ENCODE data around the gene PDE4C. TPM values are rescaled to one million over a fixed set of nuclear protein-coding genes. Genes with fewer than 3 reads are reported as not detected.

The PDE4C gene
- total RNA-seq, 1 experiment from 2014 or later: 3.0 TPM

DNA sequence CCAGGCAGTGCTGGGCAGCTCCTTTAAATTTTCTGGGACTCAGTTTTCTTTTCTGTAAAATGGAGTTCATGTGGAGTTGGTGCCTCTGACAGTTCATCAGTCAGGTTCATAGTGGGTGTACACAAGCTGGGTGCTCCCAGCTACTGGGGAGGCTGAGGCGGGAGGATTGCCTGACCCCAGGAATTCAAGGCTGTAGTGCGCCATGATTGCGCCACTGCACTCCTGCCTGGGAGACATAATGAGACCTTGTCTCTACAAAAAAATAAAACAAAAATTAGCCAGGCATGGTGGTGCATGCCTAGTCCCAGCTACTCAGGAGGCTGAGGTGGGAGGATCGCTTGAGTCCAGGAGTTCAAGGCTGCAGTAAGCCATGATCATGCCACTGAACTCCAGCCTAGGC is 26.9 kb upstream of the PDE4C start (continued):
- TF ChIP-seq, protein P1, sequence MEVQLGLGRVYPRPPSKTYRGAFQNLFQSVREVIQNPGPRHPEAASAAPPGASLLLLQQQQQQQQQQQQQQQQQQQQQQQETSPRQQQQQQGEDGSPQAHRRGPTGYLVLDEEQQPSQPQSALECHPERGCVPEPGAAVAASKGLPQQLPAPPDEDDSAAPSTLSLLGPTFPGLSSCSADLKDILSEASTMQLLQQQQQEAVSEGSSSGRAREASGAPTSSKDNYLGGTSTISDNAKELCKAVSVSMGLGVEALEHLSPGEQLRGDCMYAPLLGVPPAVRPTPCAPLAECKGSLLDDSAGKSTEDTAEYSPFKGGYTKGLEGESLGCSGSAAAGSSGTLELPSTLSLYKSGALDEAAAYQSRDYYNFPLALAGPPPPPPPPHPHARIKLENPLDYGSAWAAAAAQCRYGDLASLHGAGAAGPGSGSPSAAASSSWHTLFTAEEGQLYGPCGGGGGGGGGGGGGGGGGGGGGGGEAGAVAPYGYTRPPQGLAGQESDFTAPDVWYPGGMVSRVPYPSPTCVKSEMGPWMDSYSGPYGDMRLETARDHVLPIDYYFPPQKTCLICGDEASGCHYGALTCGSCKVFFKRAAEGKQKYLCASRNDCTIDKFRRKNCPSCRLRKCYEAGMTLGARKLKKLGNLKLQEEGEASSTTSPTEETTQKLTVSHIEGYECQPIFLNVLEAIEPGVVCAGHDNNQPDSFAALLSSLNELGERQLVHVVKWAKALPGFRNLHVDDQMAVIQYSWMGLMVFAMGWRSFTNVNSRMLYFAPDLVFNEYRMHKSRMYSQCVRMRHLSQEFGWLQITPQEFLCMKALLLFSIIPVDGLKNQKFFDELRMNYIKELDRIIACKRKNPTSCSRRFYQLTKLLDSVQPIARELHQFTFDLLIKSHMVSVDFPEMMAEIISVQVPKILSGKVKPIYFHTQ (CRISPR knock-in tag; IDR thresholded peaks at IDR 0.05): no peak
- no peak for TF ChIP-seq ELF4 (CRISPR knock-in tag; IDR thresholded peaks at IDR 0.05; ENCODE audit: low read depth)

- Mint-ChIP-seq H3K4me1 (peaks cover 22% of the 10 kb centered on the region), H3K36me3 (0 out of 2 replicates have a peak, but pooled peaks cover 6% of the 10 kb centered on the region), H3K27ac (no peak overlapping the region), H3K9me3 (peaks cover 10% of the 10 kb centered on the region), H3K4me3 (no peak overlapping the region), H3K27me3 (ENCODE audit: low read depth) (peaks cover 13% of the 10 kb centered on the region)
- no peak for TF ChIP-seq EMX1 (CRISPR knock-in tag; IDR thresholded peaks at IDR 0.05)
- TF ChIP-seq FOXK1 (CRISPR knock-in tag; IDR thresholded peaks at IDR 0.05): no peak
- DNase-seq (ENCODE audit: low spot score): no peak
- POLR2A ChIA-PET: interaction anchor here (1.0 to 4.7 kb wide), 4 partner anchors 29 to 71 kb away, joined by 3 to 27 read pairs (median 6); partner anchors contain the start of genes JUND, LSM4, MPV17L2 and RAB3A
- ATAC-seq: no peak
- CTCF ChIA-PET: interaction anchor here (0.5 to 12.7 kb wide), 35 partner anchors 11 to 883 kb away, joined by 3 to 369 read pairs (median 8); partner anchors contain the start of genes ARRDC2, GDF15, IFI30 and LSM4
Observed at GRCh38 chr19:18252370-18252717, 26.1 kb upstream of the PDE4C start.

DNA sequence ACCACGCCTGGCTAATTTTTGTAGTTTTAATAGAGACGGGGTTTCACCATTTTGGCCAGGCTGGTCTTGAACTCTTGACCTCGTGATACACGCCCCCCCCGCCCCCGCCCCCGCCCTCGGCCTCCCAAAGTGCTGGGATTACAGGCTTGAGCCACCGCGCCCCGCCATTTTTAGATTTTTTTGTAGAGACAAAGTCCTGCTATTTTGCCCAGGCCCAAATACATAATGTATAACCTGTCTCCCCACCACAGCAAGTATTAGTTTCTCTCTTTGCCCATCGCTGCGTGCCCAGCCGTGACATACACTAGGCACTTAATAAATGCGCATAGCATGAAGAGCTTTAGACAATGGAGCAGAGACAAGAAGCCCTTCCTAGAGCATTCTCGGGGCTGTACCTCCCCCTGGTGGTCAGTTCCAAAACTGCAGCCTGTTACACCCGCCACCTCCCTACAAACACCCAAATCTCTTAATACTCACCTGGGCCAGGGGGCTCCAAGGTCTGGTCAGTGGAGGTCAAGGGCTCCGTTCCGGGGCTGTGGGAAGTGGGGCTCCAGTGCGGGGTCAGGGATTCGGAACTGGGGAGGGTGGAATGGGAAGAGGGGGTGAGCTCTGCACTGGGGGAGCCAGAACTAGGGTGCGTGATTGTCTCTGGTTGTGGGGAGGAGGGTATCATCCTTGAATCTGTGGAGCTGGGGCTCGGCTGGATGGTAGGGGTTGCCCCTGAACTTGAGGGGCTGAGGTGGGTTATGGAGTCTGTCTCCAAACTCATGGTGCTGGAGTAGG is 25.5 kb upstream of the PDE4C start:
- TF ChIP-seq IRF2 (CRISPR knock-in tag; IDR thresholded peaks at IDR 0.05; ENCODE audit: borderline replicate concordance, low read depth) (no peak), ZNF396 (CRISPR knock-in tag; IDR thresholded peaks at IDR 0.05; ENCODE audit: borderline replicate concordance) (no peak), ZNF121 (CRISPR knock-in tag; IDR thresholded peaks at IDR 0.05) (0 out of 2 replicates have a peak, but pooled peaks have one; percentile 27)
- TF ChIP-seq, protein P2, sequence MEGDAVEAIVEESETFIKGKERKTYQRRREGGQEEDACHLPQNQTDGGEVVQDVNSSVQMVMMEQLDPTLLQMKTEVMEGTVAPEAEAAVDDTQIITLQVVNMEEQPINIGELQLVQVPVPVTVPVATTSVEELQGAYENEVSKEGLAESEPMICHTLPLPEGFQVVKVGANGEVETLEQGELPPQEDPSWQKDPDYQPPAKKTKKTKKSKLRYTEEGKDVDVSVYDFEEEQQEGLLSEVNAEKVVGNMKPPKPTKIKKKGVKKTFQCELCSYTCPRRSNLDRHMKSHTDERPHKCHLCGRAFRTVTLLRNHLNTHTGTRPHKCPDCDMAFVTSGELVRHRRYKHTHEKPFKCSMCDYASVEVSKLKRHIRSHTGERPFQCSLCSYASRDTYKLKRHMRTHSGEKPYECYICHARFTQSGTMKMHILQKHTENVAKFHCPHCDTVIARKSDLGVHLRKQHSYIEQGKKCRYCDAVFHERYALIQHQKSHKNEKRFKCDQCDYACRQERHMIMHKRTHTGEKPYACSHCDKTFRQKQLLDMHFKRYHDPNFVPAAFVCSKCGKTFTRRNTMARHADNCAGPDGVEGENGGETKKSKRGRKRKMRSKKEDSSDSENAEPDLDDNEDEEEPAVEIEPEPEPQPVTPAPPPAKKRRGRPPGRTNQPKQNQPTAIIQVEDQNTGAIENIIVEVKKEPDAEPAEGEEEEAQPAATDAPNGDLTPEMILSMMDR (IDR thresholded peaks at IDR 0.05): peak; percentile 99
- peaks cover 22% of the 10 kb centered on the region for H3K4me1 Mint-ChIP-seq
- H3K27ac Mint-ChIP-seq: peak overlapping the region; percentile 35; the same call in 1 of the 2 replicates
- H3K9me3 Mint-ChIP-seq: peaks cover 10% of the 10 kb centered on the region
- 0 out of 2 replicates have a peak, but pooled peaks cover 6% of the 10 kb centered on the region for H3K36me3 Mint-ChIP-seq
- CTCF ChIA-PET: interaction anchor here (0.5 to 12.7 kb wide), 46 partner anchors 9 to 883 kb away, joined by 3 to 369 read pairs (median 5); partner anchors contain the start of genes ARRDC2, GDF15, IFI30 and LSM4
- H3K27me3 Mint-ChIP-seq (ENCODE audit: low read depth): peaks cover 13% of the 10 kb centered on the region
- no peak overlapping the region for H3K4me3 Mint-ChIP-seq
- DNase-seq (ENCODE audit: low spot score) (peak; percentile 93), ATAC-seq (peak; percentile 83)
- POLR2A ChIA-PET: interaction anchor here (0.6 to 4.7 kb wide), 5 partner anchors 19 to 71 kb away, joined by 3 to 27 read pairs (median 4); partner anchors contain the start of genes JUND, LSM4, MPV17L2 and RAB3A

DNA sequence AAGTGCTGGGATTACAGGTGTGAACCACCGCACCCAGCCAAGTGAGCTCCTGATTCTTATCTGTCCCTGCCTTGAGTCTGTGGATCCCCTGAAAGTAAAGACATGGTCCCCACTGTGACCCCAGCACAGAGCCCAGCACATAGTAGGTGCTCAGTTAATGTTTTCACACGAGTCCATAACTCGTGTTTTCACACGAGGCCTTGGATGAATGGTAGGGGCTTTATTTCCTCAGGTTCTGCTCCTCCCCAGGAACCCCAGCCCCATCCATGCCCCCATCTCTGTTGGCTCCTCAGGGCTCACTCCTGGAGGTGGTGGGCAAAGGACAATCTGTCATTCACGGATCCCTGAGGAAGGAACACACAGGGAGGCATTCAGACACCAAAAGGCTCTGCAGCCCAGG is 23.6 kb upstream of the PDE4C start:
- H3K4me3 Mint-ChIP-seq: no peak overlapping the region
- CTCF ChIA-PET: interaction anchor here (0.6 to 12.7 kb wide), 6 partner anchors 9 to 242 kb away, joined by 3 to 369 read pairs (median 6); partner anchors contain the start of genes ARRDC2, MPV17L2 and RAB3A
- peaks cover 19% of the 10 kb centered on the region for H3K4me1 Mint-ChIP-seq
- ATAC-seq: no peak
- peaks cover 13% of the 10 kb centered on the region for H3K27me3 Mint-ChIP-seq (ENCODE audit: low read depth)
- no peak for DNase-seq (ENCODE audit: low spot score)
- H3K36me3 Mint-ChIP-seq: 0 out of 2 replicates have a peak, but pooled peaks cover 6% of the 10 kb centered on the region
- no peak overlapping the region for H3K27ac Mint-ChIP-seq
- H3K9me3 Mint-ChIP-seq: peaks cover 10% of the 10 kb centered on the region
- POLR2A ChIA-PET: interaction anchor here (1.6 kb wide), 1 partner anchor 17 kb away, joined by 5 read pairs; no protein-coding TSS in a partner anchor
- TF ChIP-seq, protein P3, sequence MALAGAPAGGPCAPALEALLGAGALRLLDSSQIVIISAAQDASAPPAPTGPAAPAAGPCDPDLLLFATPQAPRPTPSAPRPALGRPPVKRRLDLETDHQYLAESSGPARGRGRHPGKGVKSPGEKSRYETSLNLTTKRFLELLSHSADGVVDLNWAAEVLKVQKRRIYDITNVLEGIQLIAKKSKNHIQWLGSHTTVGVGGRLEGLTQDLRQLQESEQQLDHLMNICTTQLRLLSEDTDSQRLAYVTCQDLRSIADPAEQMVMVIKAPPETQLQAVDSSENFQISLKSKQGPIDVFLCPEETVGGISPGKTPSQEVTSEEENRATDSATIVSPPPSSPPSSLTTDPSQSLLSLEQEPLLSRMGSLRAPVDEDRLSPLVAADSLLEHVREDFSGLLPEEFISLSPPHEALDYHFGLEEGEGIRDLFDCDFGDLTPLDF (CRISPR knock-in tag; IDR thresholded peaks at IDR 0.05): no peak
- TF ChIP-seq ZNF396 (CRISPR knock-in tag; IDR thresholded peaks at IDR 0.05; ENCODE audit: borderline replicate concordance) (no peak), ZNF138 (CRISPR knock-in tag; conservative IDR thresholded peaks at IDR 0.05) (no peak), ZNF121 (CRISPR knock-in tag; IDR thresholded peaks at IDR 0.05) (no peak), HMGA2 (CRISPR knock-in tag; IDR thresholded peaks at IDR 0.05) (no peak), HMGXB4 (CRISPR knock-in tag; IDR thresholded peaks at IDR 0.05) (no peak), ZBTB21 (CRISPR knock-in tag; IDR thresholded peaks at IDR 0.05; ENCODE audit: borderline replicate concordance) (no peak), ZNF232 (CRISPR knock-in tag; IDR thresholded peaks at IDR 0.05) (no peak), SP1 (CRISPR knock-in tag; conservative IDR thresholded peaks at IDR 0.05) (no peak)
- TF ChIP-seq, protein P4, sequence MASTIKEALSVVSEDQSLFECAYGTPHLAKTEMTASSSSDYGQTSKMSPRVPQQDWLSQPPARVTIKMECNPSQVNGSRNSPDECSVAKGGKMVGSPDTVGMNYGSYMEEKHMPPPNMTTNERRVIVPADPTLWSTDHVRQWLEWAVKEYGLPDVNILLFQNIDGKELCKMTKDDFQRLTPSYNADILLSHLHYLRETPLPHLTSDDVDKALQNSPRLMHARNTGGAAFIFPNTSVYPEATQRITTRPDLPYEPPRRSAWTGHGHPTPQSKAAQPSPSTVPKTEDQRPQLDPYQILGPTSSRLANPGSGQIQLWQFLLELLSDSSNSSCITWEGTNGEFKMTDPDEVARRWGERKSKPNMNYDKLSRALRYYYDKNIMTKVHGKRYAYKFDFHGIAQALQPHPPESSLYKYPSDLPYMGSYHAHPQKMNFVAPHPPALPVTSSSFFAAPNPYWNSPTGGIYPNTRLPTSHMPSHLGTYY (CRISPR knock-in tag; IDR thresholded peaks at IDR 0.05): no peak
- TF ChIP-seq, protein P5, sequence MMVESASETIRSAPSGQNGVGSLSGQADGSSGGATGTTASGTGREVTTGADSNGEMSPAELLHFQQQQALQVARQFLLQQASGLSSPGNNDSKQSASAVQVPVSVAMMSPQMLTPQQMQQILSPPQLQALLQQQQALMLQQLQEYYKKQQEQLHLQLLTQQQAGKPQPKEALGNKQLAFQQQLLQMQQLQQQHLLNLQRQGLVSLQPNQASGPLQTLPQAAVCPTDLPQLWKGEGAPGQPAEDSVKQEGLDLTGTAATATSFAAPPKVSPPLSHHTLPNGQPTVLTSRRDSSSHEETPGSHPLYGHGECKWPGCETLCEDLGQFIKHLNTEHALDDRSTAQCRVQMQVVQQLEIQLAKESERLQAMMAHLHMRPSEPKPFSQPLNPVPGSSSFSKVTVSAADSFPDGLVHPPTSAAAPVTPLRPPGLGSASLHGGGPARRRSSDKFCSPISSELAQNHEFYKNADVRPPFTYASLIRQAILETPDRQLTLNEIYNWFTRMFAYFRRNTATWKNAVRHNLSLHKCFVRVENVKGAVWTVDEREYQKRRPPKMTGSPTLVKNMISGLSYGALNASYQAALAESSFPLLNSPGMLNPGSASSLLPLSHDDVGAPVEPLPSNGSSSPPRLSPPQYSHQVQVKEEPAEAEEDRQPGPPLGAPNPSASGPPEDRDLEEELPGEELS (CRISPR knock-in tag; IDR thresholded peaks at IDR 0.05): no peak
